AG04450 (cell line): ENCODE data around the gene AJM1. TPM values are rescaled to one million over a fixed set of nuclear protein-coding genes. Genes with fewer than 3 reads are reported as not detected.

Source experiments
- CTCF ChIA-PET: fragments of 300-600, 350-600 bp; formaldehyde crosslinking; extraction: SDS; loops from one replicate; lab custom pipeline; 2022; ENCODE audit warnings: antibody characterized with exemption, inconsistent platforms; lab: Charles Lee
- POLR2A ChIA-PET: fragments of 350-600 bp; formaldehyde crosslinking; extraction: SDS; loops from one replicate; lab custom pipeline; 2021; ENCODE audit warnings: antibody characterized with exemption, inconsistent platforms; lab: Yijun Ruan, JAX
- DNase-seq: peaks from one replicate; pipeline ENCODE4 v3.0.0-alpha.2; 2011; ENCODE audit warnings: low read depth, low spot score
- H3K27ac ChIP-seq: one replicate; pipeline ENCODE4 v1.5.1; 2012; ENCODE audit warnings: low read depth, low read length, control low read depth
- H3K27me3 ChIP-seq: one replicate; pipeline ENCODE4 v1.6.0; 2012; ENCODE audit warnings: low read length; ENCODE audit not compliant: control insufficient read depth, insufficient read depth
- H3K4me3 ChIP-seq: 2 replicates; pipeline ENCODE4 v1.5.1; 2011; ENCODE audit warnings: mild to moderate bottlenecking, low read depth, low read length, control low read depth
- H3K9me3 ChIP-seq: 2 replicates; pipeline ENCODE4 v1.5.1; 2012; ENCODE audit warnings: low read length; ENCODE audit not compliant: control insufficient read depth, insufficient read depth
- polyA plus RNA-seq: library from polyadenylated mRNA; depleted of rRNA; stranded (reverse); fragments of >200 nt; gene quantifications from 2 replicates; pipeline ENCODE4 v1.2.3, GENCODE V29; 2011
- TF ChIP-seq, protein P1 (sequence below): IDR thresholded peaks from 2 replicates; pipeline ENCODE4 v1.5.1; 2011; ENCODE audit warnings: low read depth, low read length, control low read depth, inconsistent platforms

AJM1 gene
- polyA plus RNA-seq, 1 experiment: 0.26 TPM

DNA sequence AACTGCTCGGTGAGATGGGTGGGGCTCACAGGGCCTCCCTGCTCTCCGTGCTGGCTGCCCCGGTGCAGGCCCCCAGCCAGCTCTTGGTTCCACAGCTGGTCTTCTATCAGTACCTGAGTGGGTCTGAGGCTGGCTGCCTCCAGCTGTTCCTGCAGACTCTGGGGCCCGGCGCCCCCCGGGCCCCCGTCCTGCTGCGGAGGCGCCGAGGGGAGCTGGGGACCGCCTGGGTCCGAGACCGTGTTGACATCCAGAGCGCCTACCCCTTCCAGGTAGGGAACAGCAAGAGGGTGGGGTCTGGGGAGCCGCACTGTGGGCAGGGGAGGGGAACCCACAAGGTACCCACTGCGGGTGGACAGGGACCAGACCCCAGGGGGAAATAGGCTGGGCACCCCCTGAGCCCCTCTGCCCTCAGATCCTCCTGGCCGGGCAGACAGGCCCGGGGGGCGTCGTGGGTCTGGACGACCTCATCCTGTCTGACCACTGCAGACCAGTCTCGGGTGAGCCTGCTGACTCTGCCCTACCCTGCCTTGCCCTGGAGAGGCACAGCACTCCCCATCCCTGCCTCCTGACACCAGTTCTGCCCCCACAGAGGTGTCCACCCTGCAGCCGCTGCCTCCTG lies 12.7 kb downstream of the AJM1 start:
- no peaks in the 10 kb centered on the region for H3K27me3 ChIP-seq
- H3K9me3 ChIP-seq: no peaks in the 10 kb centered on the region
- no peak overlapping the region for H3K4me3 ChIP-seq
- CTCF ChIA-PET: no interaction called here
- DNase-seq: no peak
- POLR2A ChIA-PET: no interaction called here
- no peak overlapping the region for H3K27ac ChIP-seq
- TF ChIP-seq, protein P1, sequence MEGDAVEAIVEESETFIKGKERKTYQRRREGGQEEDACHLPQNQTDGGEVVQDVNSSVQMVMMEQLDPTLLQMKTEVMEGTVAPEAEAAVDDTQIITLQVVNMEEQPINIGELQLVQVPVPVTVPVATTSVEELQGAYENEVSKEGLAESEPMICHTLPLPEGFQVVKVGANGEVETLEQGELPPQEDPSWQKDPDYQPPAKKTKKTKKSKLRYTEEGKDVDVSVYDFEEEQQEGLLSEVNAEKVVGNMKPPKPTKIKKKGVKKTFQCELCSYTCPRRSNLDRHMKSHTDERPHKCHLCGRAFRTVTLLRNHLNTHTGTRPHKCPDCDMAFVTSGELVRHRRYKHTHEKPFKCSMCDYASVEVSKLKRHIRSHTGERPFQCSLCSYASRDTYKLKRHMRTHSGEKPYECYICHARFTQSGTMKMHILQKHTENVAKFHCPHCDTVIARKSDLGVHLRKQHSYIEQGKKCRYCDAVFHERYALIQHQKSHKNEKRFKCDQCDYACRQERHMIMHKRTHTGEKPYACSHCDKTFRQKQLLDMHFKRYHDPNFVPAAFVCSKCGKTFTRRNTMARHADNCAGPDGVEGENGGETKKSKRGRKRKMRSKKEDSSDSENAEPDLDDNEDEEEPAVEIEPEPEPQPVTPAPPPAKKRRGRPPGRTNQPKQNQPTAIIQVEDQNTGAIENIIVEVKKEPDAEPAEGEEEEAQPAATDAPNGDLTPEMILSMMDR: no peak

DNA sequence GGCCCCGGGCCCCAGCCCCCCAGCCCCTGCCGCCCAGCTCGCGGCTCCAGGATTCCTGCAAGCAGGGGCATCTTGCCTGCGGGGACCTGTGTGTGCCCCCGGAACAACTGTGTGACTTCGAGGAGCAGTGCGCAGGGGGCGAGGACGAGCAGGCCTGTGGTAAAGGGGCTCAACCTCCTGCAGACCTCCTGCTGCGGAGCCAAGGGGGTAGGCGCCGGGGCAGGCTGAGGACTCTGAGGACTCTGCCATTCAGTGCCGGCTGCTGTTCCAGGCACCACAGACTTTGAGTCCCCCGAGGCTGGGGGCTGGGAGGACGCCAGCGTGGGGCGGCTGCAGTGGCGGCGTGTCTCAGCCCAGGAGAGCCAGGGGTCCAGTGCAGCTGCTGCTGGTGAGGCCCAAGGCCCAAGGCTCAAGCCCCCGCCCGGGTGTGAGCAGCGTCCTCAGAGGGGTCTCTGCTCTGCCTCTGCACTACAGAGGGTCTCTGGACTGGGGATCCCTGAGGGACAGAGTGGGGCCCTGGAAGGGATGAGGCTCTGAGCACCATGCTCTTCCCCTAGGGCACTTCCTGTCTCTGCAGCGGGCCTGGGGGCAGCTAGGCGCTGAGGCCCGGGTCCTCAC lies 13.3 kb downstream of the AJM1 start:
- Histone ChIP-seq H3K4me3 (no peak overlapping the region), H3K27ac (no peak overlapping the region), H3K27me3 (no peaks in the 10 kb centered on the region), H3K9me3 (no peaks in the 10 kb centered on the region)
- no peak for DNase-seq
- CTCF ChIA-PET: no interaction called here
- POLR2A ChIA-PET: no interaction called here
- TF ChIP-seq, protein P1: no peak

DNA sequence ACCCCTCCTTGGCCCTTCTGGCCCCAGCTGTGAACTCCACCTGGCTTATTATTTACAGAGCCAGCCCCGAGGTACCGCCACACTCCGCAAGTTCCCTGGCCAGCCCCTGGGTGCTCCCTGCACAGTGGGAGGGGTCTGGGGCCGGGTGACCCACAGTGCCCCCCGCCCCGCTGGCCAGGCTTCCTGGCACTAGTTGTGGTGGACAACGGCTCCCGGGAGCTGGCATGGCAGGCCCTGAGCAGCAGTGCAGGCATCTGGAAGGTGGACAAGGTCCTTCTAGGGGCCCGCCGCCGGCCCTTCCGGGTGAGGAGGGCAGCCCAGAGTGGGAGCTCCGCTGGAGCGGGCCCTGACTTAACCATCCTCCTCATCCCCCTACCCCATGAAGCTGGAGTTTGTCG lies 13.8 kb downstream of the AJM1 start:
- POLR2A ChIA-PET: no interaction called here
- CTCF ChIA-PET: no interaction called here
- TF ChIP-seq, protein P1: no peak

DNA sequence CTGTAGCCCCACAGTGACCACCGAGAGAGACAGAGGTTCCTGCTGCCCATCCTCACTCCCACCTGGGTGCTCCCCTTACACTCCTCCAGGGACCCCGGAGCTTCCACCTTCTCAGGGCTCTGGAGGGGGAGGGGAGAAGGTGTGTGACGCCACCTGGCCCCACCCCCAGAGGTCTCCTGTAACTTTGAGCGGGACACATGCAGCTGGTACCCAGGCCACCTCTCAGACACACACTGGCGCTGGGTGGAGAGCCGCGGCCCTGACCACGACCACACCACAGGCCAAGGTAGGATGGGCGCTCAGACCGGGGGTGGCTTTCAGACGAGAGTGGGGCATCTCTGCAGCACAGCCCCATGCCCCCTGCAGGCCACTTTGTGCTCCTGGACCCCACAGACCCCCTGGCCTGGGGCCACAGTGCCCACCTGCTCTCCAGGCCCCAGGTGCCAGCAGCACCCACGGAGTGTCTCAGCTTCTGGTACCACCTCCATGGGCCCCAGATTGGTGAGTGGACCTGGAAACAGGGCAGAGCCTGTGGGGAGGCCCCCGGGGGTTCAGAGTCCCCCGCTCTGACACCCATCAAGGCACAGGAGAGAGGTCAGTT lies 14.4 kb downstream of the AJM1 start:
- H3K4me3 ChIP-seq: no peak overlapping the region
- no peak overlapping the region for H3K27ac ChIP-seq
- ChIA-PET CTCF (no interaction called here), POLR2A (no interaction called here)
- TF ChIP-seq, protein P1: no peak
- DNase-seq: no peak
- H3K9me3 ChIP-seq: no peaks in the 10 kb centered on the region
- no peaks in the 10 kb centered on the region for H3K27me3 ChIP-seq

More for the DNA sequence above, 13.8 kb downstream of the AJM1 start:
- Histone ChIP-seq H3K27ac (no peak overlapping the region), H3K4me3 (no peak overlapping the region), H3K9me3 (no peaks in the 10 kb centered on the region), H3K27me3 (no peaks in the 10 kb centered on the region)
- no peak for DNase-seq

DNA sequence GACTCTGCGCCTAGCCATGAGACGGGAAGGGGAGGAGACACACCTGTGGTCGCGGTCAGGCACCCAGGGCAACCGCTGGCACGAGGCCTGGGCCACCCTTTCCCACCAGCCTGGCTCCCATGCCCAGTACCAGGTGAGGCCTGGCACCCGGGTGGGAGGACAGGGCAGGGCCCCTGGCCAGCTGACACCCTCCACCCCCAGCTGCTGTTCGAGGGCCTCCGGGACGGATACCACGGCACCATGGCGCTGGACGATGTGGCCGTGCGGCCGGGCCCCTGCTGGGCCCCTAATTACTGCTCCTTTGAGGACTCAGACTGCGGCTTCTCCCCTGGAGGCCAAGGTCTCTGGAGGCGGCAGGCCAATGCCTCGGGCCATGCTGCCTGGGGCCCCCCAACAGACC lies 14.9 kb downstream of the AJM1 start:
- CTCF ChIA-PET: interaction anchor here (0.7 kb wide), 1 partner anchor 14 kb away, joined by 3 read pairs; the partner anchor contains the start of gene AJM1
- POLR2A ChIA-PET: no interaction called here
- Histone ChIP-seq H3K9me3 (no peaks in the 10 kb centered on the region), H3K27me3 (no peaks in the 10 kb centered on the region), H3K4me3 (no peak overlapping the region), H3K27ac (no peak overlapping the region)
- TF ChIP-seq, protein P1: no peak
- DNase-seq: no peak
